Measurements from ENCODE around the gene ACOX1.
"Not testable (repeated sequence)": the region's sequence is repeated elsewhere in the genome, so short reads cannot be mapped to it uniquely, and the experiment has no call there.

Gene ACOX1

DNA sequence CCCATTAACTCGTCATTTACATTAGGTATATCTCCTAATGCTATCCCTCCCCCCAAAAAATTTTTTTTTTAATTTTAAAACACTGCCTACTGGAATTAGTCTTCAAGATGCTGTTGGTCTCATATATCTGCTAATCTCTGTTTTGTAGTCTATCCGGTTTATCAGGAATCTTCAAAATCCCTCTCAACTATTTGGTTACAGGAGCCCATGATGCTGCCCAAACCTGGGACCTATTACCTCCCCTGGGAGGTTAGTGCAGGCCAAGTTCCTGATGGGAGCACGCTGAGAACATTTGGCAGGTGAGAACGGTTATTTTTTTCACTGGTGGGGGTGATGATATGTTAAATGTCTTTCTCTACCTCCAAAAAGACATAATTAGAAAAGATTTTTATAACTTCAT, 7.0 kb upstream of the ACOX1 start:
- DNase-seq (ENCODE audit: low read depth), result no peak
- H3K4me3 ChIP-seq (ENCODE audit: low read depth, low read length), result no peak overlapping the region

- H3K4me3 ChIP-seq (ENCODE audit: low read depth, low read length), result no peak overlapping the region
- DNase-seq (ENCODE audit: low read depth), result no peak
These were observed 4.7 kb upstream of the ACOX1 start for GRCh38 chr17:75983501-75984181.

- no peak overlapping the region for H3K4me3 ChIP-seq (ENCODE audit: low read depth, low read length)
- no peak for DNase-seq (ENCODE audit: low read depth)
These were observed 2.2 kb upstream of the ACOX1 start for GRCh38 chr17:75981019-75981615.

GRCh38 chr17:75980188-75981018, 1.4 kb upstream of the ACOX1 start:
- no peak for DNase-seq (ENCODE audit: low read depth)
- peak overlapping the region; percentile 86 for H3K4me3 ChIP-seq (ENCODE audit: low read depth, low read length)

DNA sequence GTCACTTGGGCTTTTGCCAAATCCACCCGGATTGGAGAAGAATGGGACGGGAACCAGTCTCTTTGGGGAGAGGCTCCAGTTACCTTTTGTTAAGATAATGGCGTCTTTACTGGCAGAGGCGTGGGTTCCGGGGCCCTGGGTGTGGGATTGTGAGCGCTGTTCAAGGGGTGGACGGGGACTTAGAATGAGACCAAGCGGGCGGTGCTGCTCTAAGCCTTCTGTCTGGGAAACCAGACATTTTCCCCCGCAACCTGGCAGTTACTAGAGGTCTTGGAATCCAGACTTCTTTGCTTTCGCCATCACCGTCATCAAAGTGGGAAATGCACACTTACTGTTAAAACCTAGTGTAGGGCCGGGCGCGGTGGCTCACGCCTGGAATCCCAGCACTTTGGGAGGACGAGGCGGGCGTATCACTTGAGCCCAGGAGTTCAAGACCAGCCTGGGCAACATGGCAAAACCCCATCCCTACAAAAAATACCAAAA, 780 bp upstream of the ACOX1 start:
- peak; percentile 48 for DNase-seq (ENCODE audit: low read depth)
- peak overlapping the region; percentile 86 for H3K4me3 ChIP-seq (ENCODE audit: low read depth, low read length)

- H3K4me3 ChIP-seq (ENCODE audit: low read depth, low read length), result no peak overlapping the region
These were observed 2.7 kb downstream of the ACOX1 start for GRCh38 chr17:75976175-75976848.

DNA sequence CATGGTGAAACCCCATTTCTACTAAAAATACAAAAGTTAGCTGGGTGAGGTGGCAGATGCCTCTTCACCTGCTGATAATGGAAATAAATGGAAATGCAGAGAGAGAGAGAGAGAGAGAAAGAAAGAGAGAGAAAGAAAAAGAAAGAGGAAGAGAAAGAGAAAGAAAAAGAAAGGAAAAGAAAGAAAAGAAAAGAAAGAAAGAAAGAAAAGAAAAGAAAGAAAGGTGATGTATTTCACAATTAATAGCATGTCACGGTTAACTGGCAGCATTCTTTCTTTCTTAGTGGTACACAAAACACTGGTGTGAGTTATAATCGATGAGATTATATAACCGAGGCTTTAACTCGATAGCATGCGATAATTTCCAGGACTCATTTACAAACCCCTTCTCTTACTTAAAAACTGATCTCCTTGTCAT, 3.2 kb downstream of the ACOX1 start:
- no peak overlapping the region for H3K4me3 ChIP-seq (ENCODE audit: low read depth, low read length)

More at GRCh38 chr17:75976175-75976848, 2.7 kb downstream of the ACOX1 start:
- no peak for DNase-seq (ENCODE audit: low read depth)

GRCh38 chr17:75975187-75975586, 3.8 kb downstream of the ACOX1 start:
- not testable (repeated sequence) for DNase-seq (ENCODE audit: low read depth); H3K4me3 ChIP-seq (ENCODE audit: low read depth, low read length)

More for the DNA sequence above, 3.2 kb downstream of the ACOX1 start:
- no peak for DNase-seq (ENCODE audit: low read depth)

DNA sequence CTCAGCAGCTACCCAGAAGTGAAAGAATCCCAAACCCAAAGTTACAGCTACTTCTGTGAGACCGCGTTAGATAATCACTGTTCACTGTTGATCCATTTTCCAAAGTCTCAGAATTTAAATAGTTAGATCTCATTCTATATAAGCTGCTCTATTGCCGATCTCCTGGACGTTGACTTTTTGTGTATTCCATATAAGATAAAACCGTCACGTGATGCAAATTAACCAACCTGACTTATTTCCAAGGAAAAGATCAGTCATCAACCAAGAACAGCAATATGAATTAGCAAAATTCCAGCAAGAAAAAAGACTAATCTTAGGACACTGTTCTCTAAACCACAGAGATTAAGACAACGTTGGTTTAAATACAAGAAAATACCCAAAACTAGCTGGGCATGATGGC, 8.3 kb downstream of the ACOX1 start:
- no peak for DNase-seq (ENCODE audit: low read depth)
- H3K4me3 ChIP-seq (ENCODE audit: low read depth, low read length), result no peak overlapping the region

DNA sequence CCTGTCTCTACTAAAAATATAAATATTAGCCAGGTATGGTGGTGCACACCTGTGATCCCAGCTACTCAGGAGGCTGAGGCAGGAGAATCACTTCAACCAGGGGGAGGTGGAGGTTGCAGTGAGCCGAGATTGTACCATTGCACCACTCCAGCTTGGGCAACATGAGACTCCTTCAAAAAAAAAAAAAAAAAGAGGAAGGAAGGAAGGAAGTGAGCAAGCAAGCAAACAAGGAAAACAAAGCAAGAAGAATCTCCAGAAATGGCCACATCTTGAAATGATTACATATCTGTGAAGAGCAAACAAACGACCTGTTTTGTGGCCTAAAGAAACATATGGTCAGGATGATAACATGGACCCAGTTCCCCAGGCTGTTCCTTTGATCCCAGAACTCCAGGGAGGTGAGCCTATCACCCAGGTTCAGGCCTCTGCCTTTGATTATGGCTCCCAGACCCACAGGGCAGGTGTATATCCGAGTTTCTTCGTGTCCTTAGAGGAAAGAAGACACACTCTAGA, 8.9 kb downstream of the ACOX1 start:
- H3K4me3 ChIP-seq (ENCODE audit: low read depth, low read length), result no peak overlapping the region
- DNase-seq (ENCODE audit: low read depth), result no peak

GRCh38 chr17:75969044-75969443, 9.9 kb downstream of the ACOX1 start:
- H3K4me3 ChIP-seq (ENCODE audit: low read depth, low read length); DNase-seq (ENCODE audit: low read depth): not testable (repeated sequence)

DNA sequence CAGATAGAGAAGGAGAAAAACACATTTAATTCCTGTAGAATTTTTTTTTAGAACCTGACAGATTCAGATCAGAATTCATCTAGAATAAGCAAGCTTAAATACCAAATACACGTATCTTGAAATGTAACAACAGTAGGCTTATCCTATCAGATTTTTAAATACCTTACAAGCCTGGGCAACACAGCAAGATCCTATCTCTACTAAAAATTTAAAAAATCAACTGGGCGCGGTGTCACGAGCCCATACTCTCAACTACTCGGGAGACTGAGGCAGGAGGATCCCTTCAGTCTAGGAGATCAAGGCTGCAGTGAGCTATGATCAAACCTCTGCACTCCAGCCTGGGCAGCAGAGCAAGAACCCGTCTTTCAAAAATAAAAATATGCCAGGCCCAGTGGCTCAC, 13.5 kb downstream of the ACOX1 start:
- DNase-seq (ENCODE audit: low read depth), result no peak
- H3K4me3 ChIP-seq (ENCODE audit: low read depth, low read length), result no peak overlapping the region

GRCh38 chr17:75959839-75960511, 19.0 kb downstream of the ACOX1 start:
- H3K4me3 ChIP-seq (ENCODE audit: low read depth, low read length), result no peak overlapping the region
- DNase-seq (ENCODE audit: low read depth), result no peak

DNA sequence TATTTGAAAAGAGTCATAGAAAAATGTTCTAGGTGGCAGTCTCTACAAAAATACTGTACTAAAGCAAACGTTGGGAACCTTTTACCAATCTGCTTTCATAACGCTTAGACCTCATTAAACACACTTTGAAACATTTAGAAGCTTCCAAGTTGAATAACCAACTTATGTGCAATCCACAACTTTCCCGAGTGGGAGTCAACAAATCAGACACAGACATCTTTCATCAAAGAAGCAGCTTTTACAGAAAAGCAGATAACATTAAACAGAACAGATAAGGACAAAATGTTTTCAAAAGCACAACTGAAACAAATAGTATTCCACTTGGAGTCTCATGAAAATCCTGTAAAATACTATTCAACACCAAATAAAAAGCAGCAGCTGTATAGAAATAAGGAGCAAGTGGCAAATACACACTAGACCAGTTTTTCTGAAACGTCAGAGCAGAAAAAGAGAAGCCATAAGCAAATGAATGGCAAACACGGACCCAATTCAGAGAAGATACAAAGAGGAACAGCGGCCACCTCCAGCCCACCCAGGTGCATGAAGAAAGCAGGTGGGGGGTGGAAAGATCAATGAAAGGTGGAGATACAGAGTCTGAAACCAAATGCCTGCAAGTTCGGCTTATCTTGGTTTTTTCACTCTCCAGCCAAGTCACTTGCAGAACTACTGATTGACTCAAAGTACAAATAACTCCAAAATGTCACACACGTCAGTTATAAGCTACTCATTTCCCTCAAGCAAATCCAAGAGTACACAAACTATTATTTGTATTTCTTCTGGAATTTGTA, 19.7 kb downstream of the ACOX1 start:
- no peak overlapping the region for H3K4me3 ChIP-seq (ENCODE audit: low read depth, low read length)
- DNase-seq (ENCODE audit: low read depth), result no peak

DNA sequence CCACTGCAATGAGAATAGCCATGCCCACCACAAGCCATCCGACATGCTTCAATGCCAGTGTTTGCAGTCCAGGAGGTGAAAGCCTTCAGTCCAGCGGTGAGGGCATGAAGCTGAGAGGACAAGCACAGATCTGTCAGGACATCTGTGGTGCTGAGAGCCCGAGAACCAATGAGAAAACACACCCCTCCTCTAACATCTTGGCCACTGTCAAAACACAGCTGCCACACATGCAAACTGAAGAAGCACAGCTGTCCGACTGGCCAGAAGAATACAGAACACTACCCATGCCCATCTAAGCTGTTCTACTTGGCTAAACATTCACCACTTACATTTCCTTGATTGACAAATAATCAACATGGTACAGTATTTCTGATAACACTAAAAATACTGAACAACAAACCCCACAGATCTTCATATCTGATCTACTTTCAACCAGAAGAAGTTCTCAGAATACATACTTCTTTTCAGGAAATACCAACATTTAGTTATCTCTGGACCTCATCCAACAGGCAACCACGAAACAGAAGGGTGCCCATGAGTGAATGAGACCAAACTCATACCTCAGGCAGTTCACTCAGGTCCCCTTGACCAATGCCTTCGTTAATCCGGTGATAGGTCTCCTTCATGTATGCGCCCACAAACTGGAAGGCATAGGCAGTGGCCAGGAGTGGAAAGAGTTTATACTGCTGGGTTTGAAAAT, 28.0 kb downstream of the ACOX1 start:
- H3K4me3 ChIP-seq (ENCODE audit: low read depth, low read length), result no peak overlapping the region
- DNase-seq (ENCODE audit: low read depth), result peak; percentile 16

DNA sequence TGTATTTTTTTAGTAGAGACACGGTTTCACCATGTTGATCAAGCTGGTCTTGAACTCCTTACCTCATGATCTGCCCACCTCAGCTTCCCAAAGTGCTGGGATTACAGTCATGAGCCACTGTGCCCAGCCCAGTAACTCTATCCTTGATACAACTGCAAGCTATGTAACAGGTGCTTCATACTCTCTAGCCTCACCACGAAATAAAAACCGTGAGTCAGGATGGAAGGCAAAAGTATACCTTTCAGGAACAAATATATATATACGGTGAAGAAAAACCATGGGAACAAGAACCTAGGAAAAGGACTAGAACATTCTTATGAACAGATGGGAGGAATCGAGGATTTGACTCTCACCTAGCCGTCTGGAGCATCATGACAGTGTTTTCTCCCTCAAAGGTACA, 28.5 kb downstream of the ACOX1 start:
- no peak for DNase-seq (ENCODE audit: low read depth)
- H3K4me3 ChIP-seq (ENCODE audit: low read depth, low read length), result no peak overlapping the region

GRCh38 chr17:75945211-75945610, 33.8 kb downstream of the ACOX1 start:
- DNase-seq (ENCODE audit: low read depth), result no peak
- no peak overlapping the region for H3K4me3 ChIP-seq (ENCODE audit: low read depth, low read length)

- no peak for DNase-seq (ENCODE audit: low read depth)
- no peak overlapping the region for H3K4me3 ChIP-seq (ENCODE audit: low read depth, low read length)
These were observed 35.5 kb downstream of the ACOX1 start for GRCh38 chr17:75943491-75943890.
